Measurements from ENCODE around the gene IQCK.

Gene IQCK

GRCh38 chr16:19831678-19832077 is 113.6 kb downstream of the IQCK start:
- H3K4me2 ChIP-seq (ENCODE audit: low read length): no peak overlapping the region
- no peak for TF ChIP-seq EZH2phosphoT487 (IDR thresholded peaks at IDR 0.05; ENCODE audit: borderline replicate concordance, low read length)
- no peak for TF ChIP-seq CTCF (IDR thresholded peaks at IDR 0.05; ENCODE audit: low read depth, low read length, poor library complexity, severe bottlenecking)
- no peak overlapping the region for H3K27ac ChIP-seq (ENCODE audit: low read depth, low read length)

GRCh38 chr16:19833176-19833575 is 115.1 kb downstream of the IQCK start:
- Histone ChIP-seq H3K9me2 (replicated peaks; ENCODE audit: control insufficient read depth, low read length) (no peaks in the 10 kb centered on the region), H3K4me3 (ENCODE audit: low read length) (no peak overlapping the region), H4K20me1 (ENCODE audit: control insufficient read depth, insufficient read depth, low read depth, low read length) (no peaks in the 10 kb centered on the region), H3K27ac (ENCODE audit: low read depth, low read length) (no peak overlapping the region), H3K4me2 (ENCODE audit: low read length) (no peak overlapping the region), H3K79me2 (ENCODE audit: control insufficient read depth, low read length) (no peaks in the 10 kb centered on the region), H3K9me3 (ENCODE audit: control insufficient read depth, insufficient read depth, low read length) (no peaks in the 10 kb centered on the region), H3K4me1 (ENCODE audit: control insufficient read depth, low read length) (no peaks in the 10 kb centered on the region), H3K27me3 (ENCODE audit: control insufficient read depth, low read length) (no peaks in the 10 kb centered on the region), H3K36me3 (ENCODE audit: control insufficient read depth, low read length) (no peaks in the 10 kb centered on the region), H3F3A (ENCODE audit: control insufficient read depth, insufficient read depth) (no peaks in the 10 kb centered on the region)
- no peak for TF ChIP-seq CTCF (IDR thresholded peaks at IDR 0.05; ENCODE audit: low read depth, low read length, poor library complexity, severe bottlenecking)
- TF ChIP-seq EZH2phosphoT487 (IDR thresholded peaks at IDR 0.05; ENCODE audit: borderline replicate concordance, low read length): no peak

More at GRCh38 chr16:19831678-19832077, 113.6 kb downstream of the IQCK start:
- Histone ChIP-seq H3K79me2 (ENCODE audit: control insufficient read depth, low read length) (no peaks in the 10 kb centered on the region), H3K9me3 (ENCODE audit: control insufficient read depth, insufficient read depth, low read length) (no peaks in the 10 kb centered on the region), H3K4me1 (ENCODE audit: control insufficient read depth, low read length) (no peaks in the 10 kb centered on the region), H3K4me3 (ENCODE audit: low read length) (no peak overlapping the region), H3K27me3 (ENCODE audit: control insufficient read depth, low read length) (no peaks in the 10 kb centered on the region), H3F3A (ENCODE audit: control insufficient read depth, insufficient read depth) (no peaks in the 10 kb centered on the region), H3K9me2 (replicated peaks; ENCODE audit: control insufficient read depth, low read length) (no peaks in the 10 kb centered on the region), H4K20me1 (ENCODE audit: control insufficient read depth, insufficient read depth, low read depth, low read length) (no peaks in the 10 kb centered on the region), H3K36me3 (ENCODE audit: control insufficient read depth, low read length) (no peaks in the 10 kb centered on the region)

- H3K9me2 ChIP-seq (replicated peaks; ENCODE audit: control insufficient read depth, low read length): no peaks in the 10 kb centered on the region
- no peaks in the 10 kb centered on the region for H3F3A ChIP-seq (ENCODE audit: control insufficient read depth, insufficient read depth)
- TF ChIP-seq EZH2phosphoT487 (IDR thresholded peaks at IDR 0.05; ENCODE audit: borderline replicate concordance, low read length): no peak
- no peak for TF ChIP-seq CTCF (IDR thresholded peaks at IDR 0.05; ENCODE audit: low read depth, low read length, poor library complexity, severe bottlenecking)
- no peaks in the 10 kb centered on the region for H3K9me3 ChIP-seq (ENCODE audit: control insufficient read depth, insufficient read depth, low read length)
- no peaks in the 10 kb centered on the region for H4K20me1 ChIP-seq (ENCODE audit: control insufficient read depth, insufficient read depth, low read depth, low read length)
- H3K4me2 ChIP-seq (ENCODE audit: low read length): no peak overlapping the region
- H3K79me2 ChIP-seq (ENCODE audit: control insufficient read depth, low read length): no peaks in the 10 kb centered on the region
- no peak overlapping the region for H3K4me3 ChIP-seq (ENCODE audit: low read length)
- no peaks in the 10 kb centered on the region for H3K27me3 ChIP-seq (ENCODE audit: control insufficient read depth, low read length)
- H3K36me3 ChIP-seq (ENCODE audit: control insufficient read depth, low read length): no peaks in the 10 kb centered on the region
- H3K4me1 ChIP-seq (ENCODE audit: control insufficient read depth, low read length): no peaks in the 10 kb centered on the region
- no peak overlapping the region for H3K27ac ChIP-seq (ENCODE audit: low read depth, low read length)
Observed at GRCh38 chr16:19833581-19833980, 115.5 kb downstream of the IQCK start.

- no peaks in the 10 kb centered on the region for H3K4me1 ChIP-seq (ENCODE audit: control insufficient read depth, low read length)
- no peak overlapping the region for H3K4me3 ChIP-seq (ENCODE audit: low read length)
- H3K27me3 ChIP-seq (ENCODE audit: control insufficient read depth, low read length): no peaks in the 10 kb centered on the region
- H3K9me2 ChIP-seq (replicated peaks; ENCODE audit: control insufficient read depth, low read length): no peaks in the 10 kb centered on the region
- H4K20me1 ChIP-seq (ENCODE audit: control insufficient read depth, insufficient read depth, low read depth, low read length): no peaks in the 10 kb centered on the region
- no peaks in the 10 kb centered on the region for H3F3A ChIP-seq (ENCODE audit: control insufficient read depth, insufficient read depth)
- no peaks in the 10 kb centered on the region for H3K79me2 ChIP-seq (ENCODE audit: control insufficient read depth, low read length)
- no peak overlapping the region for H3K4me2 ChIP-seq (ENCODE audit: low read length)
- no peaks in the 10 kb centered on the region for H3K9me3 ChIP-seq (ENCODE audit: control insufficient read depth, insufficient read depth, low read length)
- TF ChIP-seq EZH2phosphoT487 (IDR thresholded peaks at IDR 0.05; ENCODE audit: borderline replicate concordance, low read length) (no peak), CTCF (IDR thresholded peaks at IDR 0.05; ENCODE audit: low read depth, low read length, poor library complexity, severe bottlenecking) (no peak)
- H3K36me3 ChIP-seq (ENCODE audit: control insufficient read depth, low read length): no peaks in the 10 kb centered on the region
- H3K27ac ChIP-seq (ENCODE audit: low read depth, low read length): no peak overlapping the region
Observed at GRCh38 chr16:19835196-19835595, 117.1 kb downstream of the IQCK start.

Measured in DOHH2 (cell line).